CD4-positive, alpha-beta T cell treated with Interleukin-6 at 100 ng/mL for 8 hours (primary cell): ENCODE data around the gene TMEM200B.
A peak's percentile ranks its signal among the peaks of the same experiment; 100 is the strongest.
"Not testable (repeated sequence)": the region's sequence is repeated elsewhere in the genome, so short reads cannot be mapped to it uniquely, and the experiment has no call there.

Source experiments
- DNase-seq: peaks from one replicate; pipeline ENCODE4 v3.0.0-alpha.2; 2020; ENCODE audit warnings: mixed read lengths, low spot score

The TMEM200B gene

GRCh38 chr1:29133861-29134694 lies 10.4 kb upstream of the TMEM200B start:
- no peak for DNase-seq

- not testable (repeated sequence) for DNase-seq
These were observed 7.4 kb upstream of the TMEM200B start for GRCh38 chr1:29131056-29131455.

- no peak for DNase-seq
These were observed 6.2 kb upstream of the TMEM200B start for GRCh38 chr1:29129916-29130315.

GRCh38 chr1:29128739-29129138 lies 5.0 kb upstream of the TMEM200B start:
- no peak for DNase-seq

- no peak for DNase-seq
These were observed 2.5 kb upstream of the TMEM200B start for GRCh38 chr1:29126198-29126597.

GRCh38 chr1:29125788-29126187 lies 2.1 kb upstream of the TMEM200B start:
- DNase-seq, result no peak

- DNase-seq, result no peak
These were observed 1.5 kb upstream of the TMEM200B start for GRCh38 chr1:29125237-29125641.

- peak; percentile 31 for DNase-seq
These were observed 898 bp upstream of the TMEM200B start for GRCh38 chr1:29124366-29125236.

- DNase-seq, result no peak
These were observed 433 bp downstream of the TMEM200B start for GRCh38 chr1:29123053-29123886.

GRCh38 chr1:29122682-29123052 lies 1.0 kb downstream of the TMEM200B start:
- no peak for DNase-seq

- no peak for DNase-seq
These were observed 1.6 kb downstream of the TMEM200B start for GRCh38 chr1:29121936-29122681.

- no peak for DNase-seq
These were observed 2.2 kb downstream of the TMEM200B start for GRCh38 chr1:29121516-29121935.

- DNase-seq, result peak; percentile 43
These were observed 2.7 kb downstream of the TMEM200B start for GRCh38 chr1:29120947-29121485.

GRCh38 chr1:29120367-29120766 lies 3.3 kb downstream of the TMEM200B start:
- DNase-seq, result no peak

- DNase-seq, result no peak
These were observed 4.4 kb downstream of the TMEM200B start for GRCh38 chr1:29119121-29119929.

- DNase-seq, result no peak
These were observed 6.3 kb downstream of the TMEM200B start for GRCh38 chr1:29117381-29117780.

GRCh38 chr1:29114654-29115053 lies 9.0 kb downstream of the TMEM200B start:
- DNase-seq, result no peak

- DNase-seq, result no peak
These were observed 10.1 kb downstream of the TMEM200B start for GRCh38 chr1:29113413-29114117.

- no peak for DNase-seq
These were observed 10.8 kb downstream of the TMEM200B start for GRCh38 chr1:29112705-29113412.
